DOHH2 (cell line): ENCODE results near the gene CHML.

Experiments used
- H3F3A ChIP-seq: fragments of 200-600 bp; sonication (generic), shearing (Covaris generic); 2 replicates; pipeline ENCODE4 v1.6.0; 2016; ENCODE audit warnings: antibody characterized with exemption, mild to moderate bottlenecking; ENCODE audit not compliant: control insufficient read depth, insufficient read depth
- H3K27ac ChIP-seq: fragments of 200-600 bp; sonication (generic); 2 replicates; pipeline ENCODE4 v1.5.1; 2014; ENCODE audit warnings: low read depth, mild to moderate bottlenecking, low read length, moderate library complexity
- H3K27me3 ChIP-seq: fragments of 200-600 bp; sonication (generic); 2 replicates; pipeline ENCODE4 v1.6.1; 2014; ENCODE audit warnings: mild to moderate bottlenecking, low read length, mixed read lengths; ENCODE audit not compliant: control insufficient read depth
- H3K36me3 ChIP-seq: fragments of 200-600 bp; sonication (generic); 2 replicates; pipeline ENCODE4 v1.6.1; 2014; ENCODE audit warnings: mild to moderate bottlenecking, low read length, moderate library complexity, mixed read lengths; ENCODE audit not compliant: control insufficient read depth
- H3K4me1 ChIP-seq: fragments of 200-600 bp; sonication (generic); 2 replicates; pipeline ENCODE4 v1.6.1; 2014; ENCODE audit warnings: mild to moderate bottlenecking, low read length, mixed read lengths; ENCODE audit not compliant: control insufficient read depth
- H3K4me2 ChIP-seq: fragments of 200-600 bp; sonication (generic); 2 replicates; pipeline ENCODE4 v1.6.0; 2014; ENCODE audit warnings: mild to moderate bottlenecking, low read length, moderate library complexity
- H3K4me3 ChIP-seq: fragments of 200-600 bp; sonication (generic); 2 replicates; pipeline ENCODE4 v1.5.1; 2014; ENCODE audit warnings: mild to moderate bottlenecking, low read length, mixed read lengths
- H3K79me2 ChIP-seq: fragments of 200-600 bp; sonication (generic); 2 replicates; pipeline ENCODE4 v1.6.1; 2014; ENCODE audit warnings: mild to moderate bottlenecking, low read length, mixed read lengths; ENCODE audit not compliant: control insufficient read depth
- H3K9me2 ChIP-seq: fragments of 200-600 bp; sonication (generic); replicated peaks from 2 replicates; pipeline ENCODE4 v1.6.1; 2014; ENCODE audit warnings: mild to moderate bottlenecking, low read length, mixed read lengths; ENCODE audit not compliant: control insufficient read depth
- H3K9me3 ChIP-seq: fragments of 200-600 bp; sonication (generic); 2 replicates; pipeline ENCODE4 v1.6.1; 2014; ENCODE audit warnings: antibody characterized with exemption, low read length, mixed read lengths; ENCODE audit not compliant: control insufficient read depth, insufficient read depth
- H4K20me1 ChIP-seq: fragments of 200-600 bp; sonication (generic); 2 replicates; pipeline ENCODE4 v1.6.0; 2014; ENCODE audit warnings: low read depth, mild to moderate bottlenecking, antibody characterized with exemption, low read length, moderate library complexity; ENCODE audit not compliant: control insufficient read depth, insufficient read depth
- CTCF ChIP-seq: fragments of 200-600 bp; sonication (generic); IDR thresholded peaks from one replicate; pipeline ENCODE4 v1.5.1; 2014; ENCODE audit warnings: antibody characterized with exemption, mild to moderate bottlenecking, low read depth, low read length; ENCODE audit not compliant: poor library complexity, severe bottlenecking
- EZH2phosphoT487 ChIP-seq: fragments of 200-600 bp; sonication (generic); IDR thresholded peaks from 2 replicates; pipeline ENCODE4 v1.6.1; 2017; ENCODE audit warnings: borderline replicate concordance, mild to moderate bottlenecking, antibody characterized with exemption, low read length, moderate library complexity, mixed read lengths

The CHML gene

GRCh38 chr1:241647658-241648057 lies 7.5 kb upstream of the CHML start:
- H4K20me1 ChIP-seq, result no peaks in the 10 kb centered on the region
- H3K27me3 ChIP-seq, result peaks cover 2% of the 10 kb centered on the region
- no peak overlapping the region for H3K27ac ChIP-seq
- TF ChIP-seq CTCF (no peak), EZH2phosphoT487 (no peak)
- H3K9me3 ChIP-seq, result no peaks in the 10 kb centered on the region
- no peaks in the 10 kb centered on the region for H3K36me3 ChIP-seq
- no peaks in the 10 kb centered on the region for H3K9me2 ChIP-seq
- no peak overlapping the region for H3K4me3 ChIP-seq
- peaks cover 4% of the 10 kb centered on the region for H3K4me1 ChIP-seq
- H3F3A ChIP-seq, result no peaks in the 10 kb centered on the region
- no peak overlapping the region for H3K4me2 ChIP-seq
- H3K79me2 ChIP-seq, result no peaks in the 10 kb centered on the region

GRCh38 chr1:241646201-241646600 lies 6.0 kb upstream of the CHML start:
- peaks cover 2% of the 10 kb centered on the region; the same call in 1 of the 2 replicates for H3K27me3 ChIP-seq
- no peak overlapping the region for H3K4me2 ChIP-seq
- H4K20me1 ChIP-seq, result no peaks in the 10 kb centered on the region
- no peaks in the 10 kb centered on the region for H3K79me2 ChIP-seq
- H3K36me3 ChIP-seq, result no peaks in the 10 kb centered on the region
- no peak overlapping the region for H3K4me3 ChIP-seq
- no peak overlapping the region for H3K27ac ChIP-seq
- 0 out of 2 replicates have a peak, but pooled peaks cover 2% of the 10 kb centered on the region for H3F3A ChIP-seq
- no peaks in the 10 kb centered on the region for H3K9me3 ChIP-seq
- no peaks in the 10 kb centered on the region for H3K9me2 ChIP-seq
- peaks cover 5% of the 10 kb centered on the region for H3K4me1 ChIP-seq
- TF ChIP-seq EZH2phosphoT487 (no peak), CTCF (no peak)

GRCh38 chr1:241645199-241645598 lies 5.0 kb upstream of the CHML start:
- no peak for TF ChIP-seq CTCF
- no peak for TF ChIP-seq EZH2phosphoT487
- H3K4me3 ChIP-seq, result no peak overlapping the region
- no peak overlapping the region for H3K4me2 ChIP-seq
- no peaks in the 10 kb centered on the region for H3K9me3 ChIP-seq
- H3K27ac ChIP-seq, result no peak overlapping the region
- H3K4me1 ChIP-seq, result peaks cover 13% of the 10 kb centered on the region
- H4K20me1 ChIP-seq, result no peaks in the 10 kb centered on the region
- 0 out of 2 replicates have a peak, but pooled peaks cover 2% of the 10 kb centered on the region for H3F3A ChIP-seq
- H3K36me3 ChIP-seq, result no peaks in the 10 kb centered on the region
- H3K79me2 ChIP-seq, result no peaks in the 10 kb centered on the region
- H3K9me2 ChIP-seq, result no peaks in the 10 kb centered on the region
- peaks cover 2% of the 10 kb centered on the region; the same call in 1 of the 2 replicates for H3K27me3 ChIP-seq

- H3K9me3 ChIP-seq, result no peaks in the 10 kb centered on the region
- H3K4me2 ChIP-seq, result no peak overlapping the region
- no peaks in the 10 kb centered on the region for H4K20me1 ChIP-seq
- H3F3A ChIP-seq, result 0 out of 2 replicates have a peak, but pooled peaks cover 2% of the 10 kb centered on the region
- H3K27ac ChIP-seq, result no peak overlapping the region
- peaks cover 15% of the 10 kb centered on the region for H3K4me1 ChIP-seq
- no peaks in the 10 kb centered on the region for H3K9me2 ChIP-seq
- TF ChIP-seq EZH2phosphoT487 (no peak), CTCF (no peak)
- no peaks in the 10 kb centered on the region for H3K27me3 ChIP-seq
- H3K79me2 ChIP-seq, result no peaks in the 10 kb centered on the region
- no peak overlapping the region for H3K4me3 ChIP-seq
- H3K36me3 ChIP-seq, result no peaks in the 10 kb centered on the region
Measured at GRCh38 chr1:241644259-241644658, 4.1 kb upstream of the CHML start.
